ENCODE measurements around the gene UBE2D4. TPM values are rescaled to one million over a fixed set of nuclear protein-coding genes. Genes with fewer than 3 reads are reported as not detected.
A peak's percentile ranks its signal among the peaks of the same experiment; 100 is the strongest.
"Not testable (repeated sequence)": the region's sequence is repeated elsewhere in the genome, so short reads cannot be mapped to it uniquely, and the experiment has no call there.

Gene UBE2D4
- total RNA-seq, 1 experiment from 2014 or later, result 12.1 TPM

GRCh38 chr7:43968172-43969040 lies 42.2 kb downstream of the UBE2D4 start:
- not testable (repeated sequence) for H3K27me3 ChIP-seq (replicated peaks); H3K9me3 ChIP-seq (replicated peaks); H3K36me3 ChIP-seq; H3K4me3 ChIP-seq; H3K4me1 ChIP-seq (replicated peaks); DNase-seq (ENCODE audit: low read depth in 1 of 2, low spot score in 2 of 2); H3K27ac ChIP-seq

GRCh38 chr7:43969586-43969985 lies 43.4 kb downstream of the UBE2D4 start:
- not testable (repeated sequence) for H3K4me1 ChIP-seq (replicated peaks); H3K36me3 ChIP-seq; DNase-seq (ENCODE audit: low read depth in 1 of 2, low spot score in 2 of 2); H3K27ac ChIP-seq; H3K4me3 ChIP-seq; H3K9me3 ChIP-seq (replicated peaks); H3K27me3 ChIP-seq (replicated peaks)

- H3K4me1 ChIP-seq (replicated peaks); H3K36me3 ChIP-seq; H3K27me3 ChIP-seq (replicated peaks); H3K4me3 ChIP-seq; H3K9me3 ChIP-seq (replicated peaks); DNase-seq (ENCODE audit: low read depth in 1 of 2, low spot score in 2 of 2); H3K27ac ChIP-seq: not testable (repeated sequence)
Measured at GRCh38 chr7:43970698-43971097, 44.5 kb downstream of the UBE2D4 start.

- not testable (repeated sequence) for H3K9me3 ChIP-seq (replicated peaks); H3K27me3 ChIP-seq (replicated peaks); H3K36me3 ChIP-seq; H3K4me3 ChIP-seq; H3K4me1 ChIP-seq (replicated peaks); H3K27ac ChIP-seq; DNase-seq (ENCODE audit: low read depth in 1 of 2, low spot score in 2 of 2)
Measured at GRCh38 chr7:43974033-43974573, 47.9 kb downstream of the UBE2D4 start.

GRCh38 chr7:43974725-43975482 lies 48.7 kb downstream of the UBE2D4 start:
- not testable (repeated sequence) for H3K27me3 ChIP-seq (replicated peaks); H3K4me1 ChIP-seq (replicated peaks); H3K9me3 ChIP-seq (replicated peaks); H3K36me3 ChIP-seq; DNase-seq (ENCODE audit: low read depth in 1 of 2, low spot score in 2 of 2); H3K4me3 ChIP-seq; H3K27ac ChIP-seq

- H3K36me3 ChIP-seq, result no peaks in the 10 kb centered on the region
- H3K9me3 ChIP-seq (replicated peaks), result no peaks in the 10 kb centered on the region
- no peak overlapping the region for H3K27ac ChIP-seq
- no peak overlapping the region for H3K4me3 ChIP-seq
- no peaks in the 10 kb centered on the region for H3K27me3 ChIP-seq (replicated peaks)
- H3K4me1 ChIP-seq (replicated peaks), result no peaks in the 10 kb centered on the region
- no peak for DNase-seq (ENCODE audit: low read depth in 1 of 2, low spot score in 2 of 2)
Measured at GRCh38 chr7:43977525-43977924, 51.3 kb downstream of the UBE2D4 start.

- H3K9me3 ChIP-seq (replicated peaks); H3K27me3 ChIP-seq (replicated peaks); H3K27ac ChIP-seq; H3K36me3 ChIP-seq; H3K4me1 ChIP-seq (replicated peaks); H3K4me3 ChIP-seq; DNase-seq (ENCODE audit: low read depth in 1 of 2, low spot score in 2 of 2): not testable (repeated sequence)
Measured at GRCh38 chr7:43978102-43978501, 51.9 kb downstream of the UBE2D4 start.

GRCh38 chr7:43982848-43983247 lies 56.6 kb downstream of the UBE2D4 start:
- not testable (repeated sequence) for H3K27ac ChIP-seq; H3K4me1 ChIP-seq (replicated peaks); H3K27me3 ChIP-seq (replicated peaks); H3K4me3 ChIP-seq; H3K36me3 ChIP-seq; DNase-seq (ENCODE audit: low read depth in 1 of 2, low spot score in 2 of 2); H3K9me3 ChIP-seq (replicated peaks)

GRCh38 chr7:43983736-43984135 lies 57.5 kb downstream of the UBE2D4 start:
- DNase-seq (ENCODE audit: low read depth in 1 of 2, low spot score in 2 of 2); H3K4me1 ChIP-seq (replicated peaks); H3K27ac ChIP-seq; H3K9me3 ChIP-seq (replicated peaks); H3K4me3 ChIP-seq; H3K36me3 ChIP-seq; H3K27me3 ChIP-seq (replicated peaks): not testable (repeated sequence)

GRCh38 chr7:43985904-43986864 lies 59.9 kb downstream of the UBE2D4 start:
- H3K9me3 ChIP-seq (replicated peaks); H3K36me3 ChIP-seq; H3K4me1 ChIP-seq (replicated peaks); H3K27me3 ChIP-seq (replicated peaks); H3K4me3 ChIP-seq; H3K27ac ChIP-seq: not testable (repeated sequence)
- peak; percentile 55 to 61 for DNase-seq (ENCODE audit: low read depth in 1 of 2, low spot score in 2 of 2)

GRCh38 chr7:43987476-43987875 lies 61.2 kb downstream of the UBE2D4 start:
- H3K27me3 ChIP-seq (replicated peaks); H3K27ac ChIP-seq; DNase-seq (ENCODE audit: low read depth in 1 of 2, low spot score in 2 of 2); H3K4me1 ChIP-seq (replicated peaks); H3K9me3 ChIP-seq (replicated peaks); H3K4me3 ChIP-seq; H3K36me3 ChIP-seq: not testable (repeated sequence)

- not testable (repeated sequence) for H3K4me3 ChIP-seq; H3K4me1 ChIP-seq (replicated peaks); H3K36me3 ChIP-seq; H3K27me3 ChIP-seq (replicated peaks); H3K27ac ChIP-seq; H3K9me3 ChIP-seq (replicated peaks); DNase-seq (ENCODE audit: low read depth in 1 of 2, low spot score in 2 of 2)
Measured at GRCh38 chr7:43990011-43990585, 63.9 kb downstream of the UBE2D4 start.

- not testable (repeated sequence) for DNase-seq (ENCODE audit: low read depth in 1 of 2, low spot score in 2 of 2); H3K27me3 ChIP-seq (replicated peaks); H3K36me3 ChIP-seq; H3K4me3 ChIP-seq; H3K9me3 ChIP-seq (replicated peaks); H3K27ac ChIP-seq; H3K4me1 ChIP-seq (replicated peaks)
Measured at GRCh38 chr7:43990829-43991228, 64.6 kb downstream of the UBE2D4 start.

Data from SJSA1 (cell line).